GM19463 (cell line): ENCODE measurements around the gene SIX3.

ENCODE experiments used
- ATAC-seq: cut with Tn5 transposase; IDR thresholded peaks from one replicate; pipeline ENCODE4 v1.9.1; 2021; ENCODE audit warnings: mild to moderate bottlenecking, moderate library complexity; ENCODE audit not compliant: unreplicated experiment

SIX3 gene

GRCh38 chr2:44942304-44943030 lies 965 bp downstream of the SIX3 start:
- ATAC-seq = no peak

GRCh38 chr2:44943031-44943692 lies 1.7 kb downstream of the SIX3 start:
- ATAC-seq = no peak

- no peak for ATAC-seq
Observed at GRCh38 chr2:44943693-44944101, 2.2 kb downstream of the SIX3 start.

GRCh38 chr2:44944102-44944951 lies 2.8 kb downstream of the SIX3 start:
- ATAC-seq = no peak

GRCh38 chr2:44944952-44945612 lies 3.6 kb downstream of the SIX3 start:
- no peak for ATAC-seq

- no peak for ATAC-seq
Observed at GRCh38 chr2:44945676-44946371, 4.3 kb downstream of the SIX3 start.

- ATAC-seq = no peak
Observed at GRCh38 chr2:44946372-44947027, 5.0 kb downstream of the SIX3 start.

GRCh38 chr2:44947028-44947375 lies 5.5 kb downstream of the SIX3 start:
- ATAC-seq = no peak

GRCh38 chr2:44948565-44949328 lies 7.2 kb downstream of the SIX3 start:
- ATAC-seq = no peak

- peak; percentile 39 for ATAC-seq
Observed at GRCh38 chr2:44949329-44950151, 8.0 kb downstream of the SIX3 start.

GRCh38 chr2:44950646-44951045 lies 9.1 kb downstream of the SIX3 start:
- ATAC-seq = no peak

GRCh38 chr2:44951124-44951523 lies 9.6 kb downstream of the SIX3 start:
- ATAC-seq = no peak

- ATAC-seq = no peak
Observed at GRCh38 chr2:44951714-44952113, 10.2 kb downstream of the SIX3 start.

GRCh38 chr2:44952143-44952805 lies 10.8 kb downstream of the SIX3 start:
- ATAC-seq = peak; percentile 43

- ATAC-seq = no peak
Observed at GRCh38 chr2:44952806-44953498, 11.4 kb downstream of the SIX3 start.

GRCh38 chr2:44953499-44953883 lies 12.0 kb downstream of the SIX3 start:
- no peak for ATAC-seq

- ATAC-seq = no peak
Observed at GRCh38 chr2:44954447-44954888, 13.0 kb downstream of the SIX3 start.
